ENCODE data around the gene KCNAB3.

DNA sequence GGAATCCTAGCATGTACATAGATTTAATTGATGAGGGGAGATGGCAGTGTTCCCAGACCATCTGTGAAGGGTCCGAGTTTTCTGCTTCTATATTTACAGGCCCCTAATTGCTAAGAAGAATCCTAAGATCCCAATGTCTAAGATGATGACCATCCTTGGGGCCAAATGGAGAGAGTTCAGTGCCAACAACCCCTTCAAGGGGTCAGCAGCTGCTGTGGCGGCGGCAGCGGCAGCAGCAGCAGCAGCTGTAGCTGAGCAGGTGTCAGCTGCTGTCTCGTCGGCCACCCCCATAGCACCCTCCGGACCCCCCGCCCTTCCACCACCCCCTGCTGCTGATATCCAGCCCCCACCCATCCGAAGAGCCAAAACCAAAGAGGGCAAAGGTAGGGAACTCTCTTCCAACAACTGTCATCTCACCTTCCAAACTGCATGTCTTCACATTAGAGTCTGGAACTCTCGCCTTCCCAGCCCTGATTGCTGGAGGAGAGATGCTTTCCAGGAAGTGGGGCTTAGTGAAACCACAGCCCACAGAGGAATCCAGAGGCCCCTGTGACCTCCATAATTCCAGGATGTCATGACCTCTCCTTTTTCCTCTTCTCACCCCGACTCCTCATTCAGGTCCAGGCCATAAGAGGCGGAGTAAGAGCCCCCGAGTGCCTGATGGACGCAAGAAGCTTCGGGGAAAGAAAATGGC is 36.3 kb downstream of the KCNAB3 start:
- TF ChIP-seq, protein P1, sequence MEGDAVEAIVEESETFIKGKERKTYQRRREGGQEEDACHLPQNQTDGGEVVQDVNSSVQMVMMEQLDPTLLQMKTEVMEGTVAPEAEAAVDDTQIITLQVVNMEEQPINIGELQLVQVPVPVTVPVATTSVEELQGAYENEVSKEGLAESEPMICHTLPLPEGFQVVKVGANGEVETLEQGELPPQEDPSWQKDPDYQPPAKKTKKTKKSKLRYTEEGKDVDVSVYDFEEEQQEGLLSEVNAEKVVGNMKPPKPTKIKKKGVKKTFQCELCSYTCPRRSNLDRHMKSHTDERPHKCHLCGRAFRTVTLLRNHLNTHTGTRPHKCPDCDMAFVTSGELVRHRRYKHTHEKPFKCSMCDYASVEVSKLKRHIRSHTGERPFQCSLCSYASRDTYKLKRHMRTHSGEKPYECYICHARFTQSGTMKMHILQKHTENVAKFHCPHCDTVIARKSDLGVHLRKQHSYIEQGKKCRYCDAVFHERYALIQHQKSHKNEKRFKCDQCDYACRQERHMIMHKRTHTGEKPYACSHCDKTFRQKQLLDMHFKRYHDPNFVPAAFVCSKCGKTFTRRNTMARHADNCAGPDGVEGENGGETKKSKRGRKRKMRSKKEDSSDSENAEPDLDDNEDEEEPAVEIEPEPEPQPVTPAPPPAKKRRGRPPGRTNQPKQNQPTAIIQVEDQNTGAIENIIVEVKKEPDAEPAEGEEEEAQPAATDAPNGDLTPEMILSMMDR (IDR thresholded peaks at IDR 0.05): no peak
- no peak for TF ChIP-seq POLR2AphosphoS5 (IDR thresholded peaks at IDR 0.05)
